ENCODE measurements around the gene THAP11. TPM values are rescaled to one million over a fixed set of nuclear protein-coding genes. Genes with fewer than 3 reads are reported as not detected.

The THAP11 gene
- total and polyA plus RNA-seq, 2 of the 4 experiments (the other 2 are of a cell fraction), result 13.3 to 14.5 TPM

- Histone ChIP-seq H3K4ac (ENCODE audit: low read depth, low read length) (no peak within 1 kb of the TSS), H3K4me3 (ENCODE audit: insufficient read depth, low read depth, low read length) (no peak within 1 kb of the TSS), H3K27me3 (ENCODE audit: control insufficient read depth, insufficient read depth, low read length) (no peaks in the 10 kb centered on the region), H3K36me3 (ENCODE audit: control insufficient read depth, insufficient read depth, low read length) (peaks cover 46% of the 10 kb centered on the region), H2AFZ (replicated peaks; ENCODE audit: low read length, poor library complexity) (peak within 1 kb of the TSS; percentile 74), H3K4me1 (ENCODE audit: control insufficient read depth, insufficient read depth, low read length) (peaks cover 4% of the 10 kb centered on the region; the same call in 1 of the 2 replicates), H2AK9ac (replicated peaks; ENCODE audit: low read depth, low read length, poor library complexity) (peak within 1 kb of the TSS; percentile 86), H4K91ac (ENCODE audit: insufficient read depth, low read depth, low read length) (no peak within 1 kb of the TSS), H4K5ac (ENCODE audit: low read depth, low read length) (no peak within 1 kb of the TSS), H3K27ac (ENCODE audit: insufficient read depth, low read length) (no peak within 1 kb of the TSS), H3K9ac (ENCODE audit: low read depth, low read length) (no peak within 1 kb of the TSS), H3K14ac (replicated peaks; ENCODE audit: low read depth, low read length) (no peak within 1 kb of the TSS), H3K4me2 (ENCODE audit: low read depth, low read length) (peak within 1 kb of the TSS; percentile 27; the same call in 1 of the 2 replicates), H3K79me1 (ENCODE audit: low read depth in 1 of 2, low read length in 2 of 2) (peaks cover 0 to 5% of the 10 kb centered on the region in 2 experiments; a peak in 2 of 4 replicates), H3K9me3 (ENCODE audit: control insufficient read depth, insufficient read depth, low read length) (no peaks in the 10 kb centered on the region), H3K56ac (ENCODE audit: extremely low read depth, insufficient read depth, low read length) (no peak within 1 kb of the TSS), H2BK15ac (ENCODE audit: low read depth, low read length) (no peak within 1 kb of the TSS), H2BK5ac (ENCODE audit: low read depth, low read length, poor library complexity, severe bottlenecking) (no peak within 1 kb of the TSS), H4K8ac (ENCODE audit: low read depth in 2 of 2, low read length in 2 of 2) (no peak within 1 kb of the TSS), H3K23ac (ENCODE audit: low read depth, low read length) (0 out of 2 replicates have a peak within 1 kb of the TSS, but pooled peaks have one; percentile 24), H4K20me1 (ENCODE audit: insufficient read depth, low read length) (peaks cover 32% of the 10 kb centered on the region), H2AK5ac (ENCODE audit: low read depth, low read length) (no peak within 1 kb of the TSS), H2BK20ac (ENCODE audit: low read depth, low read length) (no peak within 1 kb of the TSS), H3K18ac (ENCODE audit: low read depth, low read length) (no peak within 1 kb of the TSS), H3K9me1 (ENCODE audit: insufficient read depth, low read length) (no peaks in the 10 kb centered on the region), H2BK120ac (ENCODE audit: low read depth, low read length) (no peak within 1 kb of the TSS)
- peak; percentile 89 for DNase-seq
- peak; percentile 98 for ATAC-seq (ENCODE audit: low read depth)
- intact Hi-C loops (cut with micrococcal nuclease), result loop anchor here (1.0 kb wide), 1 partner anchor 18 kb away; no protein-coding TSS in a partner anchor
- no TSS peak for BruUV-seq (replicated peaks)
- no peak for TF ChIP-seq ELK1 (IDR thresholded peaks at IDR 0.05; ENCODE audit: borderline replicate concordance, low read depth, low read length)
- TF ChIP-seq BHLHE40 (IDR thresholded peaks at IDR 0.05; ENCODE audit: low read depth, low read length), result no peak
- TF ChIP-seq CTCF (conservative IDR thresholded peaks at IDR 0.05; ENCODE audit: low read depth, low read length), result no peak
- no peak for TF ChIP-seq RFX5 (IDR thresholded peaks at IDR 0.05; ENCODE audit: low read depth, low read length)
- peak; percentile 15; the same call in 1 of the 2 replicates for TF ChIP-seq SMC3 (IDR thresholded peaks at IDR 0.05; ENCODE audit: low read depth, low read length)
- TF ChIP-seq MAFK (IDR thresholded peaks at IDR 0.05; ENCODE audit: low read depth, low read length), result no peak
- TF ChIP-seq POLR2A (IDR thresholded peaks at IDR 0.05; ENCODE audit: low read depth, low read length), result no peak
- no peak for TF ChIP-seq CEBPB (IDR thresholded peaks at IDR 0.05; ENCODE audit: low read depth, low read length)
- peak; percentile 65; the same call in 1 of the 2 replicates for TF ChIP-seq MXI1 (IDR thresholded peaks at IDR 0.05; ENCODE audit: borderline replicate concordance, low read depth, low read length)
- TF ChIP-seq RCOR1 (IDR thresholded peaks at IDR 0.05; ENCODE audit: insufficient replicate concordance, low read length), result no peak
- peak; percentile 88; the same call in 1 of the 2 replicates for TF ChIP-seq MAZ (IDR thresholded peaks at IDR 0.05; ENCODE audit: borderline replicate concordance, low read depth, low read length)
- no peak for TF ChIP-seq NFE2L2 (IDR thresholded peaks at IDR 0.05; ENCODE audit: low read depth, low read length)
- TF ChIP-seq FOS (IDR thresholded peaks at IDR 0.05; ENCODE audit: low read depth, low read length), result no peak
- TF ChIP-seq USF2 (IDR thresholded peaks at IDR 0.05; ENCODE audit: low read depth, low read length), result no peak
- peak; percentile 10; the same call in 1 of the 2 replicates for TF ChIP-seq RAD21 (IDR thresholded peaks at IDR 0.05; ENCODE audit: low read length)
- no peak for TF ChIP-seq CHD1 (IDR thresholded peaks at IDR 0.05; ENCODE audit: low read depth, low read length)
- POLR2A ChIA-PET (ENCODE audit: unreplicated experiment), result no interaction called here
- no CpG with 5 or more reads among the region's 22 CpGs for WGBS, 2 experiments (ENCODE audit: extremely low coverage in 2 of 2, insufficient read length in 1 of 2)
- CTCF ChIA-PET, result interaction anchor here (0.8 to 1.9 kb wide), 6 partner anchors 10 to 68 kb away, joined by 3 to 14 read pairs (median 4); no protein-coding TSS in a partner anchor
- in situ Hi-C loops (cut with MboI; ENCODE audit: low sequenced_read_pairs), result no loop called here
- dilution Hi-C loops (cut with HindIII; ENCODE audit: low sequenced_read_pairs, unreplicated experiment), result no loop called here
Observed at GRCh38 chr16:67884684-67885083, 42.6 kb downstream of the THAP11 start, which contains the start of gene NRN1L. TSS of gene NRN1L (plus strand) at chr16:67884885. CDS start at chr16:67884904, 19 bp downstream.
